HEK293T (cell line): Measurements from ENCODE around the gene NHSL1.

Source experiments
- CTCF ChIA-PET: fragments of 350-600 bp; formaldehyde crosslinking; extraction: SDS; loops from one replicate; lab custom pipeline; 2021; ENCODE audit warnings: antibody characterized with exemption, inconsistent platforms; lab: Yijun Ruan, JAX
- POLR2A ChIA-PET: fragments of 350-600 bp; formaldehyde crosslinking; extraction: SDS; loops from one replicate; lab custom pipeline; 2020; ENCODE audit warnings: antibody characterized with exemption, inconsistent platforms; lab: Yijun Ruan, JAX
- DNase-seq: peaks from one replicate; pipeline ENCODE4 v3.0.0; 2012; ENCODE audit warnings: mixed read lengths; ENCODE audit errors: extremely low spot score
- ARNT ChIP-seq: fragments of 450-650 bp; IDR thresholded peaks from 2 replicates; pipeline ENCODE4 v1.6.1; 2017; ENCODE audit warnings: mild to moderate bottlenecking
- BHLHE40 ChIP-seq: fragments of 450-650 bp; IDR thresholded peaks from 2 replicates; pipeline ENCODE4 v1.6.1; 2016; ENCODE audit warnings: mild to moderate bottlenecking, moderate library complexity, borderline replicate concordance
- CTBP1 ChIP-seq: fragments of 450-650 bp; IDR thresholded peaks from 2 replicates; pipeline ENCODE4 v1.6.1; 2016; ENCODE audit warnings: borderline replicate concordance
- ELF4 ChIP-seq: fragments of 450-650 bp; IDR thresholded peaks from 2 replicates; pipeline ENCODE4 v1.6.1; 2017; ENCODE audit warnings: antibody characterized with exemption
- FOXA1 ChIP-seq: fragments of 450-650 bp; IDR thresholded peaks from 2 replicates; pipeline ENCODE4 v1.6.1; 2016; ENCODE audit warnings: mild to moderate bottlenecking
- FOXK2 ChIP-seq: fragments of 450-650 bp; IDR thresholded peaks from 2 replicates; pipeline ENCODE4 v1.6.1; 2016; ENCODE audit warnings: mild to moderate bottlenecking
- FOXM1 ChIP-seq: fragments of 450-650 bp; IDR thresholded peaks from 2 replicates; pipeline ENCODE4 v1.6.1; 2017; ENCODE audit warnings: mild to moderate bottlenecking, borderline replicate concordance
- HDGF ChIP-seq: fragments of 450-650 bp; IDR thresholded peaks from 2 replicates; pipeline ENCODE4 v1.6.1; 2017; ENCODE audit warnings: antibody characterized with exemption, borderline replicate concordance
- L3MBTL2 ChIP-seq: fragments of 450-650 bp; conservative IDR thresholded peaks from 2 replicates; pipeline ENCODE4 v1.6.1; 2016; ENCODE audit warnings: mild to moderate bottlenecking
- LEF1 ChIP-seq: fragments of 450-650 bp; IDR thresholded peaks from 2 replicates; pipeline ENCODE4 v1.6.1; 2017; ENCODE audit warnings: mild to moderate bottlenecking, borderline replicate concordance
- NFRKB ChIP-seq: fragments of 450-650 bp; IDR thresholded peaks from 2 replicates; pipeline ENCODE4 v1.6.1; 2016; ENCODE audit warnings: mild to moderate bottlenecking, moderate library complexity
- SP1 ChIP-seq: fragments of 450-650 bp; IDR thresholded peaks from 2 replicates; pipeline ENCODE4 v1.6.1; 2017
- SUZ12 ChIP-seq: fragments of 450-650 bp; IDR thresholded peaks from 2 replicates; pipeline ENCODE4 v1.6.1; 2016; ENCODE audit warnings: mild to moderate bottlenecking
- TARDBP ChIP-seq: fragments of 450-650 bp; IDR thresholded peaks from 2 replicates; pipeline ENCODE4 v1.6.1; 2016
- ZNF384 ChIP-seq: fragments of 450-650 bp; IDR thresholded peaks from 2 replicates; pipeline ENCODE4 v1.6.1; 2016
- TF ChIP-seq, protein P1 (sequence below): fragments of 450-650 bp; IDR thresholded peaks from 2 replicates; pipeline ENCODE4 v1.6.1; 2016

NHSL1 gene

DNA sequence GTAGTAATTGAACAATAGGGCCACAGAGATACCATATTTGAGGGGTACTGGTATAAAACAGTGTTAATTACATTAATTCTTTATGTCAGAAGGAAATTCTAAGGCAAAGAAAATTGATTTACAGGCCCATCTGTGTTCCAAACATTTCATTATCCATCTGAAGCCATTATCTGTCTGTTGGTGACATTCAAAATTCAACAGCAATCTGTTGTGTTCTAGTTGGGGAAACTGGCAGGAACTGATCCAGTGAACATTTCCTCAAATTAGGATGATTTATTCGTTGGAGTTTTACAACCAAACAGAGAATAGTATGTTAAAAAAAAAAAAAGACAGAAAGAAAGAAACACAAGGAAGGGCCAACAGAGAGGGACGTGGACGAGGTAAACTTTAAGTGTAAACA lies 65.2 kb downstream of the NHSL1 start:
- TF ChIP-seq ZNF384 (no peak), CTBP1 (no peak), ARNT (no peak), L3MBTL2 (no peak), HDGF (no peak), SP1 (no peak), BHLHE40 (no peak), NFRKB (no peak), FOXA1 (no peak), SUZ12 (no peak)
- TF ChIP-seq, protein P1, sequence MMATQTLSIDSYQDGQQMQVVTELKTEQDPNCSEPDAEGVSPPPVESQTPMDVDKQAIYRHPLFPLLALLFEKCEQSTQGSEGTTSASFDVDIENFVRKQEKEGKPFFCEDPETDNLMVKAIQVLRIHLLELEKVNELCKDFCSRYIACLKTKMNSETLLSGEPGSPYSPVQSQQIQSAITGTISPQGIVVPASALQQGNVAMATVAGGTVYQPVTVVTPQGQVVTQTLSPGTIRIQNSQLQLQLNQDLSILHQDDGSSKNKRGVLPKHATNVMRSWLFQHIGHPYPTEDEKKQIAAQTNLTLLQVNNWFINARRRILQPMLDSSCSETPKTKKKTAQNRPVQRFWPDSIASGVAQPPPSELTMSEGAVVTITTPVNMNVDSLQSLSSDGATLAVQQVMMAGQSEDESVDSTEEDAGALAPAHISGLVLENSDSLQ, result no peak
- CTCF ChIA-PET, result interaction anchor here (0.7 kb wide), 1 partner anchor 30 kb away, joined by 3 read pairs; no protein-coding TSS in a partner anchor
- POLR2A ChIA-PET, result no interaction called here
- DNase-seq, result no peak

DNA sequence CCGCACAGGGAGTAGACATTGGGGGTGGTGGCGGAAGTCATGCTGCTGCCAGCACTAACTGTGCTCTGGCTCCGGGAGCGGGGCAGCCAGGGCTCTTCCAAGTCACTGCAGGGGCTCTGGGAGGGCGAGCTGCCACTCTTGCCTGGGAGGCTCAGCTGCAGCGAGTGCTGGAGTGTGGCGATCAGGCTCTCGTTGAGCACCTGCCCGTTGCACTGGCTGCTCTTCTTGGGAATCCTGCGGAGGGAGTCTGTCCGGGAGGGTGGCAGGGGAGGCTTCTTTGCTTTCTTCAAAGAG lies 67.3 kb downstream of the NHSL1 start:
- ChIA-PET POLR2A (no interaction called here), CTCF (no interaction called here)
- TF ChIP-seq SP1 (no peak), HDGF (no peak), CTBP1 (no peak), TARDBP (no peak), FOXK2 (no peak), LEF1 (no peak), L3MBTL2 (no peak), ARNT (no peak), ELF4 (no peak), SUZ12 (no peak), FOXA1 (no peak), BHLHE40 (no peak), NFRKB (no peak), ZNF384 (no peak), FOXM1 (no peak)
- TF ChIP-seq, protein P1, result no peak
- DNase-seq, result no peak

DNA sequence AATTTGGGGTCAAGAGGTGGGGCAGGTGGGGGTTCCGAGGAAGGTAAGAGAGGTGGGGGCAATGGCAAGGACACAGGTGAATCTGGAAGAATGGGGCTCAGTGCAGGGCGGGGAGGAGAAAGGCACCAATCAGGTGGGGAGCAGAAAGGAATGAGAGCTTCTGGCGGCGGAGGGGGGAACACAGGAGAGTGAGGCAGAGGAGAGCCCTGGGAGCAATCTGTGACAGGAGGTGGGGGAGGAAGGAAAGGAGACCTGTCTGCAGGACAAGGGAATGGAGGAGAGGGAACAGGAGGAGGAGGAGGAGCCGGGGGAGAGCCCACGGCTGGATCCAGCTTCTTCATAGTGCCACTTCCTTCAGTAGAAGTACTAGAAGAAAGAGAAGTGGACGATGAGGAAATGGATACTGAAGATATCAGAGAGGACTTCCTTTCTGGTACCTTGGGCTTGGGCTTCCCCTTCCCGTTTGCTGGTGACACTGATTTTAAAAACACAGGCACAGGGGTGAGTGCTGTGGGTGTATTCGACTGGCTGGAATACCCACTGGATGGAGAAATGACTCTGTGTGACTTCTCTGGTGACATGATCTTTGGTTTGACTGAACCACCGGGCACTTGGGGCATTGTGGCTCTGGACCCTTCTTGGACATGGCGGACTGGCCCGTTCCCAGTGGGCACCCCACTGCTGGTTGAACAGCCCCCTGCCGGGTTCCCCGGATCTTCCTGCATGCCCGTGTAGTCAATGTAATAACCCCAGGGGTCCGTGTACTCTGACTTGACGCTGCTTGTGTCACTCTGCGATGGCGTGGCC lies 67.8 kb downstream of the NHSL1 start:
- CTCF ChIA-PET, result no interaction called here
- POLR2A ChIA-PET, result interaction anchor here (0.9 kb wide), 1 partner anchor 78 kb away, joined by 3 read pairs; no protein-coding TSS in a partner anchor
- TF ChIP-seq BHLHE40 (no peak), ZNF384 (no peak), ARNT (no peak), FOXM1 (no peak), SUZ12 (no peak), NFRKB (no peak), FOXA1 (no peak)
- no peak for DNase-seq

DNA sequence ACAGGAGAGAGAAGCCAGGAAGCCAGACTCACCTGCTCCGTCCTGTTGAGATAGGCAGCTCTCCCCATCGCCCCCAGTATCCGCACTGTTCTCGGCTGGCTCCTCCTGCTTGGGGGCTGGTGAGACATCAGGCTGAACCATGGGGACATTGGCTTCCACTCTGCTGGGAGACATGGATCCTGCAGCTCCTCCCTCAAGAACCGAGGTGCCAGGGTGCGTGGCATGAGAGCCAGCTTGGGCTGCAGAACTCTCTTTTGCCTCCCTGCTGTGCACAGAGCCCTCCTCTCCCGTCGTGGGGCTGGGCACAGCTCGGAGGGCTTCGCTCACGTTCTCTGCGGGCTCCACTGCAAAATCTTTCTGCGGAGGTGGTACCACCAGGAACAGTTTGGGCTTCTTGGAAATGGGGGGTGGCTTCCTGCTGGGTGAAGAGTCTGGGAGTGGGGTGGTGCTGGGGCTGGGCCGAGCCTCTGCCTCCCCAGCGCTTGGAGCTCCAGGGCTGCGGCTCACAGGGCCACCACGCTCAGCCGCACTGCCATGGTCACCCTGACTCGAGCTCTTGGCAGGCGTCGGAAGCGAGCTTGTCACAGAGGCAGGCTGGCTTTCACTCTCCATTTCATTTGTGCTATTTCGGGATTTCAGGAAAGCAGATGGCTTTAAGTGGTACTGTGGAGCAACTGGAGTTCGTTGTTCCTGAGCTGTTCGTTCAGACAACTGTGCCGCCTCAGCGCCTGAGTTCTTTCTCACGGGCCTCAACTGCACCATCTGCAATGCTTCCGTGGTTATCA lies 68.7 kb downstream of the NHSL1 start:
- CTCF ChIA-PET, result interaction anchor here (1.0 to 1.2 kb wide), 2 partner anchors 79 to 158 kb away, joined by 3 to 7 read pairs; no protein-coding TSS in a partner anchor
- POLR2A ChIA-PET, result interaction anchor here (0.9 to 1.3 kb wide), 2 partner anchors 26 to 79 kb away, joined by 3 read pairs; no protein-coding TSS in a partner anchor
- no peak for TF ChIP-seq ELF4
- DNase-seq, result no peak

DNA sequence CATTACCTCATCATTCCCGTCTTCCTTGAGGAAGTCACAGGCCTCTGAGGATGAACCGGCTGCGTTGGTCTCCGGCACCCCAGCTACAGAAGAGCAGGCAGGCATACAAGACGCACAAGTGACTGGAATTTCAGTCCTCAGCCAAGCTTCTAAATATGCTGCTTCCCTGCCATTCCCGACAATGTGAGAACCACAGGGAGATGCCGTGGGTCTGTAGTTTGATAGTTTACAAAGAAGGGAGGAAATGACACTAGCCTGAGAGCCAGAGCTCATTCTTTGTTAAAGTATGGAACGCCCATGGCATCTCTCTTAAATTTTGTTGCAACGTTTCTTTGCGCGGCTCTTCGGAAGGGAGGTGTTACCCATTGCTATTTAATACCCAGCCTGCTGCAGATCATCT lies 69.5 kb downstream of the NHSL1 start:
- ChIA-PET POLR2A (interaction anchor here (1.3 kb wide), 1 partner anchor 25 kb away, joined by 3 read pairs; no protein-coding TSS in a partner anchor), CTCF (interaction anchor here (0.8 to 1.3 kb wide), 4 partner anchors 79 to 314 kb away, joined by 3 to 7 read pairs (median 3); no protein-coding TSS in a partner anchor)
- TF ChIP-seq ARNT, result no peak
- no peak for TF ChIP-seq SUZ12
- TF ChIP-seq, protein P1, result no peak
- TF ChIP-seq FOXK2, result no peak
- TF ChIP-seq TARDBP, result no peak
- TF ChIP-seq ZNF384, result no peak
- TF ChIP-seq BHLHE40, result no peak
- no peak for TF ChIP-seq SP1
- TF ChIP-seq NFRKB, result no peak
- TF ChIP-seq HDGF, result no peak
- no peak for TF ChIP-seq LEF1
- no peak for TF ChIP-seq L3MBTL2
- TF ChIP-seq CTBP1, result no peak
- no peak for DNase-seq
